ENCODE measurements around the gene LRAT. TPM values are rescaled to one million over a fixed set of nuclear protein-coding genes. Genes with fewer than 3 reads are reported as not detected.
"Not testable (repeated sequence)": the region's sequence is repeated elsewhere in the genome, so short reads cannot be mapped to it uniquely, and the experiment has no call there.

Gene LRAT
- total RNA-seq = 0.41 TPM

GRCh38 chr4:154743683-154744340 is at the start of gene LRAT:
Gene LRAT, plus strand, starts transcription at chr4:154744000. Its CDS starts 327 bp downstream, at chr4:154744327.
- FAIRE-seq (no peak), DNase-seq (ENCODE audit: low spot score in 2 of 2) (peak; percentile 63 to 76)

GRCh38 chr4:154707877-154708276 is 35.9 kb upstream of the LRAT start:
- FAIRE-seq (no peak), DNase-seq (ENCODE audit: low spot score in 2 of 2) (no peak)

GRCh38 chr4:154709550-154709949 is 34.2 kb upstream of the LRAT start:
- DNase-seq (ENCODE audit: low spot score in 2 of 2) (no peak), FAIRE-seq (no peak)

DNA sequence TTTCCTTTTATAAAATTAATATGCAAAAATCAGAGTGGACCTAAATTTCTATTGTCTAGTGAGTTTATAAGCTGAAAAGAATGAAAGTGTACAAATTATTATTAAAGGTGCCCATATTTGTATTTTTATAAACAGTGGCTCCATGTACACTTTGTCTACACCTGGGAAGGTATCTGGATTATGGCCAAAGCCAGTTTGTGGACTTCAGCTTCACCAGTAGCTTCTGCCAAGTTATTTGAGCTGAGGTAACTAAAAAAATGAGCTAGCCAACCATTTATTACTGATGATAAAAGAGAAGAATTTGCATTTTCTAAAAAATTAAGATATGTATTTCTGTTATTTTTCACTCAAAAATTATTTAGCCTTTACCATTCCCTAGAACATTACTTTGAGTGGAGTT is 32.3 kb upstream of the LRAT start:
- FAIRE-seq (no peak), DNase-seq (ENCODE audit: low spot score in 2 of 2) (no peak)

DNA sequence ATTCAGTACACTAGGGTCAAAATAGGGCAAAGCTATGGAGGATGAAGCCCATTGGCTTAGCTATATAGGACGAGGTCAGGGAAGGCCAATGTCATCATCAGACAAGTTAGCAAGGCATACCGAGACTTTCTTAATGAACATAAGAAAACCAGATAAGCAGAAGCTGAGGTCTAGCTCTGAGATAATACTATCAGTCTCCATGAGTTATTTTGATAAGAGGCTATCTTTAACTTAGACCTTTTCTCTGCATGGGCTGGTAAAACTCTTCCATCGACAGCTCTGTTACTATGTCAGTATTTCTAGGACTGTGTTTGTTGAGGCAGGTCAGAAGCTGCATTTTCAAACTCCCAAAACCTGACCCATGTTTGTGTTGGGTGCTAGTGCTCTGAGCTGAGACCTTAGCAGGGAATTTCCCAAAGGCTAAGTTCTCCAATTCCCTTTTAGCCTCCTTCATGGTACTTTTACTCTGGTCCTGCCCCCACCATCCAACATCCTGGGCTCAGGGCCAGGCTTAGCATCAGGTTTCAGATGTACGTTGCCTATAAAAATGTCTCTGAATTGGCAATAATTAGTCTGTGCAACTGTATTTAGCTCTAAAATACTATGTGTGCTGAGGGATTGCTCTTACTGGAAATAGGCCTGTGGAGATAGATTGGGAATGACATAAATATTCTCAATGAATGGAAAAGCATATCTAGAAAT is 29.3 kb upstream of the LRAT start:
- DNase-seq (ENCODE audit: low spot score in 2 of 2) (no peak), FAIRE-seq (no peak)

DNA sequence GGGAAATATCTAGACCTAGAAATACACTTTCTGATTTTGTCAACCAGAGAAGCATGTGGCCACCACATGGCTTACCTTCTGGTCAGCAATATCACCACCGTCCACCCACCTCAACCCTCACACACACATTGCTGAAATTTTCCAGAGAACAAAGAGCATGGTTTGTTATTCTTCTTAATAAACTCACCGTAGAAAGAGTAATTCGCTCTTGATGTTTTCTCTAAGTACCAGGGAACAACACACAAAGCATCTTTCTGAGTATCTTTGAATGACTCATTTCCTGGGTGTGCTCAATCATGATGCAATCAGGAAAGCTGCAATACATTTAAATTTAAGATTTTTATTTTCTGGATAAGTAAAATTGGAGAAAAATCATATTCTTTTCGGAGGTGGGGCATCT is 24.7 kb upstream of the LRAT start:
- FAIRE-seq (no peak), DNase-seq (ENCODE audit: low spot score in 2 of 2) (no peak)

- no peak for FAIRE-seq
- no peak for DNase-seq (ENCODE audit: low spot score in 2 of 2)
These were observed 23.7 kb upstream of the LRAT start for GRCh38 chr4:154720123-154720522.

DNA sequence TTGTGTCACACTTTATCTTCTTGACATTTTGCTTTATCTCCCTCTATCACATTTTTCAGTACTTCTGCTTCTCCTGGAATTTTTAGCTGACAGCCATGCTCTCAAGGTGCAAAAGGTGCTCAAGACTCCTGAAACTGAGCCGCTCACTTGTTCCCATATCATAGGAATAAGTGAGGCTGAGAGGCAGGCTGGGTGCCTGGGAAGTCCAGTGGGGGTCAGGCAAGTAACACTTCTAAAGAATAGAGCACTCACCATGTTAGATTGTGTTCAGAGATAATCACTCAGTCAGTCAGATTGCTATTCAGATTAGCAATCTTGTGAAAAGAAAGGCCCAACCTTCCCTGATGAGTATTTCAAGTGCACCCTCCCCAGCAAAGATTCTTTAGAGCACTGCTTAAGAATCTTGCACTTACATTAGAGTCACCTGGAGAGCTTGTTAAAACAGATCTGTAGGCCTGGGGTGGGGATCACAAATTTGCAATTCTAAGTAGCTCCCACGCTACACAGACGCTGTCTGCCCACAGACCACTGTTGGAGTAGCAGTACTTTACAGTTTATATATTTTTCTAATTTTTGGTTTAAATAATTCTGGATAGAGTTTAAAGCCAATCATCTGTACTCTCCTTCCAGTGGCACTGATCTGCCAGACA is 23.1 kb upstream of the LRAT start:
- DNase-seq (ENCODE audit: low spot score in 2 of 2) = no peak
- no peak for FAIRE-seq

- FAIRE-seq = no peak
- DNase-seq (ENCODE audit: low spot score in 2 of 2) = no peak
These were observed 21.5 kb upstream of the LRAT start for GRCh38 chr4:154722262-154722661.

DNA sequence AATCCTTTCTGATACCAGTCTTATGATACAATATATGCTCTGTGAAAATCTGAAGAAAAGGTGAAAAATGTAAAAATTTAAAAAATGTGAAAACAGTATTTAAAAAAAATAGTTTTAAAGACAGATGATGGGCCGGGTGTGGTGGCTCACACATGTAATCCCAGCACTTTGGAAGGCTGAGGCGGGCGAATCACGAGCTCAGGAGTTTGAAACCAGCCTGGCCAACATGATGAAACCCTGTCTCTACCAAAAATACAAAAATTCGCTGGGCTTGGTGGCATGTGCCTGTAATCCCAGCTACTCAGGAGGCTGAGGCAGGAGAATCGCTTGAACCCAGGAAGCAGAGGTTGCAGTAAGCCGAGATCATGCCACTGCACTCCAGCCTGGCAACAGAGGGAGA is 20.2 kb upstream of the LRAT start:
- DNase-seq (ENCODE audit: low spot score in 2 of 2); FAIRE-seq: not testable (repeated sequence)

DNA sequence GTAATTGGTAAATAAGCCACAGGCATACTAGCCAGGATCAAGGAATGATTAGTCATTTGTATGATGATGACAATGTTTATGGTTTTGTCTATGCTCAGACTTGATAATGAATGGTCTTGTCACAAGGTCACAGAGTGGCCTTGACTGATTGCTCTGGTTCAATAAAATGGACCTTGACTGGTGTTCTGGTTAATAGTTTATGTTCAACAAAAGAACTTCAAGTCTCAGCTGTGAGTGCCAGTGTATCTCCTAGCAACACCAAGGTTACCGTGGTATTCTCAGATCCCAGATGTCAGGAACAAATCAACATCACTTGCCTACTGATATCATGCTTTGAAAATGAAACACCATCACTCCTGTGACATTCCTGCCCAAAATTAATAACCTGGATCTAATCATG is 16.3 kb upstream of the LRAT start:
- DNase-seq (ENCODE audit: low spot score in 2 of 2) (no peak), FAIRE-seq (no peak)

DNA sequence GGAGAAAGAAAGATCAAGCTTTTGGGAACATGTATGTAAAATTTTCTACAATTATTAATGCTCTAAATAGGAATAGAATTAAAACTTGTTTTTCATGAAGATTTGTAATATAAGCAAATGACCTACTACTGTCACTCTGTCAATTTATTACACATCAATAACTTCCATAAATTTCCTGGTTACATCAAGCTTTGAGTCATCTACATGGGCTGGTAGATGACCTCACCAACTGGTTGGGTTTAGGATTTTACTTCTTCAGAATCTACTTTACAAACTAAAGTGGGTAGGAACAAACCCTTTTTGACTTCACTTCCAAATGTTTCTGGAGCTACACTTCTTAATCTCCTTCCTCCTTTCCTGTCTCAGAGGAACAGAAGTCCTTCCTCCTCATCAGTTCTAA is 12.0 kb upstream of the LRAT start:
- DNase-seq (ENCODE audit: low spot score in 2 of 2) (no peak), FAIRE-seq (no peak)

DNA sequence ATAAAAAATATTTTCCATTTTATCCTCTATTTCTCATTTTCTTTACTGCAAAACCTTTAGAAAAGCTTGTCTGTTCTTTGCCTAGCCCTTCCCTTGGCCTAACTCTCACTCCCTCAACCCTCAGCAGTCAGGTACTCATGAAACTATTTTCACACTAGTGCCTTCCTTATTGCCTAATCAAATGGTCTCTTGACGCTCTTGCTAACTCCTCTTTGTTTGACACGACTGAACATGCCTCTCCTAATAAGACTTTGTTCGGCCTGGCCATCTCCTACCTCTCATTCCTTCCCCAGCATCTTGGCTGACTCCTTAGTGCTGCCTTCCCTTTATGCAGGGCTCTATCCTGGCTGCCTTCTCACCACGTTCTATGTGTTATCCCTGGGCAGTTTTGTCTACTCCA is 11.1 kb upstream of the LRAT start:
- FAIRE-seq (no peak), DNase-seq (ENCODE audit: low spot score in 2 of 2) (no peak)

DNA sequence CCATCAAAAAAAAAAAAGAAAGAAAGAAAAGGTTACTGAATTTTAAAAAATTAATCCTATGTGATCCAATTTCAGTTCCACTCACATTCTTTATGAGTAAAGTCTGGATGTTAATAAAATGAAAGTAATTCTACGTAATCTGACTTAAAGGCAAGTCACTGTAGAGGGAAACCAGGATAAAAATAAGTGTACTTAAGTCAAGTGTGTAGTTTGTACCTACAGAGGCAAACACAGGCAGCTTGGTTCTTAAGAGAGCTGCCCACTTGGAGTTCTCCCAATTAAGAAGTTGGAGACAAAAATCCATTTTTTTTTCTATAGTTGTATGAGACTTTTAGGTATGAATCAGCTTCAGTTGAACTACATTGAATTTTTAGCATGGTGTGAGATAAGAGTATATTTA is 7.0 kb upstream of the LRAT start:
- FAIRE-seq = no peak
- DNase-seq (ENCODE audit: low spot score in 2 of 2) = no peak

DNA sequence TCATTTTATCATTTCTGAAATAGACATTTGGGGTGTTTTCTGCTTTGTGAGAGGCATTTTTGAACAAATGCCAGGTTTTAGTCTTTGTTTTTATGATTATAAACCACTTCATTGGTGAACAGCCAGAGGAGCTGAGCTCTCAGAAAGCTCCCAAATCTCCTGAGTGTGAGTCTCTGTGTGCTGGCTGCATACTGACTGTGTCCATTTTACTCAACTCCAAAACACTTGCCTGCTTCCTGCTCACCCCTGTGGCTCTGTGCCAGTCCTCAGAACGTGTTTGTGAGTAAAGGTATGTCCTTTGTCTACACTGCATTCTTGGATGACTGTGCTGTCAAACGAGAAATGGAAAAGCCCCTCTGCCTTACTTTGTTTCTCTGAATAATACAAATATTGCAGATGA is 5.4 kb upstream of the LRAT start:
- FAIRE-seq (no peak), DNase-seq (ENCODE audit: low spot score in 2 of 2) (no peak)

- FAIRE-seq (no peak), DNase-seq (ENCODE audit: low spot score in 2 of 2) (no peak)
These were observed 4.7 kb upstream of the LRAT start for GRCh38 chr4:154739111-154739510.

GRCh38 chr4:154740462-154740861 is 3.3 kb upstream of the LRAT start:
- DNase-seq (ENCODE audit: low spot score in 2 of 2) (no peak), FAIRE-seq (no peak)

DNA sequence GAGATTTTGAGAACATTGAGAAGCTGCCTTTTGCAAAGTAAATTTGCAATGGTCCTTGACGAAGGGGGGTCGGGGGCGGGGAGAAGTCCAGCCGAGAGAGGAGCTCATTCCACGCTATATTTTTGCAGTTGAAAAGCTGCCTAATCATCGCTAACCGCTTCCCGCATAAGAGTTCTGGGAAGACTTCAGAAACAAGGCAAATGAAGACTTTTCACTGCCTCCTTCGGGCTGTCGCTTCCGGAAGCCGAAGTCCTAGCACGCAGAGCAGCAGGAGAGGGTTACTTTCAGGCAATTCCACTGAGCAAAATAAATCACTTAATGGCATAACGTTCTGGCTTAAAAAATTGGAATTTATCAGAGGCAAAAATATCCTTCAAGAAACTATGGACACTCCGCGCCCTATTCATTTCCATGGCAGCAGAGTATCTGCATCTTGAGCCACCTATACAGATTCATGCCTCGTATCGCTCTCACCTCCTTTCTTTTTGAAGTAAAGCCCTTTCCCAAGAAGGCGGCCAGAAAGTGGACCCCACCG is 2.6 kb upstream of the LRAT start:
- FAIRE-seq (no peak), DNase-seq (ENCODE audit: low spot score in 2 of 2) (no peak)

DNA sequence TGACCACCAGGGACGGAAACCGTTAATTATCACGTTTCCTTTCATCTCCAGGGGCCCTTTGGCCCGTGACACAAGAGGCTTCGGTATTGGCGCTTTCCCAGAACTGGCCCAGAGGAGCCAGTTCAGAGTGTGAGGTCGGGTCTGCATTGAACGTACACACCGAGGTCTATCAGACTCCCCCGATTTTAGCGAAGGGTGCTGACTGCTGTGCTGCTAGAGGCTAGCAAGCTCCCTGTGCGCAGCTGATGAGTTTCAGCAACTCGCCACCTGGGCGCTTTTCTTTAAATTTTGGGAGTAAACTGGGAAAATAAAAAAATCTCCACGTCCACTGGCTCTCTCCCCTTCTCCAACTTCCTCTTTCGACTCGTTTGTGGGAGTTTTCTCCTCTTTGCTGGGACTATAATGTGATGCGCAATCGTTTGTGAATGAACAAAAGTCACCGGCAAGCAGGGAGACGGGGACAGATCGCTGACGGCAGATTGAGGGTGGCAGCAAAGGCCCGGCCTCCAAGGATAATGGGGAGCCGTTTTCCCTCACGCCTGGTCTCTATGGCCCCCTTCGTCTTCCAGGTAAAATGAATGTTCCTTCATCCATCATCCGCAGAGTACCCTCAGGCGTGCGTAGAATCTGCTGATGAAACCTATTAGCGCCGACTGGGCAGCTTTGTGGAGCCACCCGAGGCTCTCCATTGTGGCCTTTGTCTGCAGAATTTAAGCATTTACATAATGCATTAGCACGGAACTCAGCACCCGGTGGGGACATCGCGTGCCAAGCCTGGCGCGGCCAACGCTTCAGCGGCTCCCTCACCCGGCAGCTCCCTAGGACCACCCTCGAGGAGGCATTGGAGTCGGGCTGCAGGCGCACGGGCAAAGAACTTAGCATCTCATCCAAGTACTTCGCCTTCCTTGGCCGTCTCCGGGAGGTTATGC is 1.6 kb upstream of the LRAT start:
- no peak for DNase-seq (ENCODE audit: low spot score in 2 of 2)

GRCh38 chr4:154744341-154744926 is 634 bp downstream of the LRAT start:
- FAIRE-seq = no peak
- no peak for DNase-seq (ENCODE audit: low spot score in 2 of 2)

More for the DNA sequence above, 1.6 kb upstream of the LRAT start:
- no peak for FAIRE-seq

Data from frontal cortex (tissue), 4 donors.